Measurements from ENCODE around the gene MYO18A. TPM values are rescaled to one million over a fixed set of nuclear protein-coding genes. Genes with fewer than 3 reads are reported as not detected.

The MYO18A gene
- total RNA-seq, 1 donor from 2014 or later, result 79.9 TPM

DNA sequence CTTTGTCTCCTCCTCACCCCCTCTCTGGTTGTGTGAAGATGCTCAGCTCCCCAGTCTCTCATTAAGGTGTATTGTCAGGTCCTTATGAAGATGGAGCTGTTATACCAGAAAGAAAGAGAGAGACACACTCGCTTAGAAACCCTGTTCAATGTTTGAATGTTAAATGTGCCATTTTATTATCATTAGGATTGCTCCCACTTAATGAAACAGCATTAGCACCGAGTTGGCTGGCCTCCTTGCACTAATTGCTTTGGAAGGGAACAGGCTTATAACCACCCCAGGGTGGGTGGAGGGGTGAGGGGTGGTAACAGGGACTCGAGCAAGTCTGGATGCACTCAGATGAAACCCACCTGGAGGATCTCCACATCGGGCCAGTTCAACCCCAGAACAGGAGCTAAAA lies 122.8 kb downstream of the MYO18A start:
- Mint-ChIP-seq H3K27me3 (ENCODE audit: unreplicated experiment) (peaks cover 5% of the 10 kb centered on the region), H3K36me3 (ENCODE audit: low read depth, unreplicated experiment) (no peaks in the 10 kb centered on the region), H3K9me3 (ENCODE audit: unreplicated experiment) (no peaks in the 10 kb centered on the region), H3K4me1 (ENCODE audit: unreplicated experiment) (peaks cover 21% of the 10 kb centered on the region), H3K27ac (ENCODE audit: unreplicated experiment) (no peak overlapping the region), H3K4me3 (ENCODE audit: unreplicated experiment) (no peak overlapping the region)
- TF ChIP-seq, protein P1, sequence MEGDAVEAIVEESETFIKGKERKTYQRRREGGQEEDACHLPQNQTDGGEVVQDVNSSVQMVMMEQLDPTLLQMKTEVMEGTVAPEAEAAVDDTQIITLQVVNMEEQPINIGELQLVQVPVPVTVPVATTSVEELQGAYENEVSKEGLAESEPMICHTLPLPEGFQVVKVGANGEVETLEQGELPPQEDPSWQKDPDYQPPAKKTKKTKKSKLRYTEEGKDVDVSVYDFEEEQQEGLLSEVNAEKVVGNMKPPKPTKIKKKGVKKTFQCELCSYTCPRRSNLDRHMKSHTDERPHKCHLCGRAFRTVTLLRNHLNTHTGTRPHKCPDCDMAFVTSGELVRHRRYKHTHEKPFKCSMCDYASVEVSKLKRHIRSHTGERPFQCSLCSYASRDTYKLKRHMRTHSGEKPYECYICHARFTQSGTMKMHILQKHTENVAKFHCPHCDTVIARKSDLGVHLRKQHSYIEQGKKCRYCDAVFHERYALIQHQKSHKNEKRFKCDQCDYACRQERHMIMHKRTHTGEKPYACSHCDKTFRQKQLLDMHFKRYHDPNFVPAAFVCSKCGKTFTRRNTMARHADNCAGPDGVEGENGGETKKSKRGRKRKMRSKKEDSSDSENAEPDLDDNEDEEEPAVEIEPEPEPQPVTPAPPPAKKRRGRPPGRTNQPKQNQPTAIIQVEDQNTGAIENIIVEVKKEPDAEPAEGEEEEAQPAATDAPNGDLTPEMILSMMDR (IDR thresholded peaks at IDR 0.05; ENCODE audit: unreplicated experiment), result no peak
- DNase-seq (ENCODE audit: low spot score), result no peak

DNA sequence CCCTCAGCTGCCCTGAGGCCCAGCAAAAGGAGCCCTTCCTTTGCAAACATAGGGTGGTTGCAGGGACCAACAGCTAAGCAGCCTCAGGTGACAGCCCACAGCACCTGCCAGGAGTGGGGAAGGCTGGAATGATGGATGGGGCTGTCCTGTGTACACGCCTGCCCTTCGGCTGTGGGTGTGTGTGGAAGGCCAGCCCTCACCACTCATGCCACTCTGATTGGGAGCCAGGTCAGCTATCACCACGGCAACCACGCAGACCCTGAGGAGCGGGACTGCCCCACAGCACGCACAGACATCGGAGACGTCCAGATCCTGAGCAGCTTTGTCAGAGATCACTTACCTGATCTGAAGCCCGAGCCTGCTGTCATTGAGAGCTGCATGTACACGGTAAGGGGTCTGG lies 125.4 kb downstream of the MYO18A start:
- no peak for DNase-seq (ENCODE audit: low spot score)
- TF ChIP-seq, protein P1 (IDR thresholded peaks at IDR 0.05; ENCODE audit: unreplicated experiment), result no peak
- Mint-ChIP-seq H3K4me3 (ENCODE audit: unreplicated experiment) (no peak overlapping the region), H3K4me1 (ENCODE audit: unreplicated experiment) (peaks cover 3% of the 10 kb centered on the region), H3K9me3 (ENCODE audit: unreplicated experiment) (no peaks in the 10 kb centered on the region), H3K27ac (ENCODE audit: unreplicated experiment) (no peak overlapping the region), H3K27me3 (ENCODE audit: unreplicated experiment) (peaks cover 11% of the 10 kb centered on the region), H3K36me3 (ENCODE audit: low read depth, unreplicated experiment) (no peaks in the 10 kb centered on the region)

DNA sequence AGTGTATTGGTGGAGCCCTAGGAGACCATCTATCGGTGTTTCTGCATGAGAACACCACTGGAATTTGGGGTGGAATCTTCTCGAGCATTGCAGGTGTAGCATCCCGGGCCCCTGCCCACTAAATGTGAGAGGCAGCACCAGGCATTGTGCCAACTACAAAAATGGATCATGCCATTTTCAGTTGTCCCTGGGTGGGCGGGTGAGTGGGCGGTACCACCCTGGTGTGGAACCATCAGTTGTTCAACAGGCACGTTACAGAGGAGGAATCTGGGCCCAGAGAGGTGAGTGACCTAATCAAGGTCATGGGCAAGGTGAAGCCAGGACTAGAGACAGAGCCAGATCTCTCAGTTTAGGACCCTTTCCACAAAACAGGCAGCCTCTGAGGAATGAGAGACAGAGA lies 128.5 kb downstream of the MYO18A start:
- Mint-ChIP-seq H3K4me3 (ENCODE audit: unreplicated experiment) (no peak overlapping the region), H3K9me3 (ENCODE audit: unreplicated experiment) (no peaks in the 10 kb centered on the region), H3K27ac (ENCODE audit: unreplicated experiment) (no peak overlapping the region), H3K4me1 (ENCODE audit: unreplicated experiment) (peaks cover 8% of the 10 kb centered on the region), H3K27me3 (ENCODE audit: unreplicated experiment) (peaks cover 9% of the 10 kb centered on the region), H3K36me3 (ENCODE audit: low read depth, unreplicated experiment) (no peaks in the 10 kb centered on the region)
- DNase-seq (ENCODE audit: low spot score), result no peak
- TF ChIP-seq, protein P1 (IDR thresholded peaks at IDR 0.05; ENCODE audit: unreplicated experiment), result no peak

DNA sequence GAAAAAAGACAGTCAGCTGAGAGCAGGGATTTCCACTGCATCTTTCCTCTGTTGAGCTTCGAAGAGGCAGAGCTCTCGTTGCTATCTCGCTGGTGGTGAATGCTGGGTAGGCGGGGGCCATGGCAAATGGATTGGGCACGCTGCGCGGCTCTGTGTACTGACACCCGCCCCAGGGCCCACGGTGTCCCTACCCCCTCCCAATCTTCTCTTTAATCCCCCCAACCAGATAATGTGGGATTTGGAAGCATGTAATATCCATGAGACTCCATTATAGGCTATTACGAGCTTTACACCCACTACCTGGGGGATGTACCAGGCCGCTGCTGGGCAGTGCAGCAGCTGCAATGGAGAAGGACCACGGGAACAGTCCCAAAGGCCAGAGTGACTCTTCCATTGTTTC lies 129.0 kb downstream of the MYO18A start:
- Mint-ChIP-seq H3K36me3 (ENCODE audit: low read depth, unreplicated experiment) (no peaks in the 10 kb centered on the region), H3K4me3 (ENCODE audit: unreplicated experiment) (no peak overlapping the region), H3K27ac (ENCODE audit: unreplicated experiment) (no peak overlapping the region), H3K4me1 (ENCODE audit: unreplicated experiment) (peaks cover 8% of the 10 kb centered on the region), H3K27me3 (ENCODE audit: unreplicated experiment) (peaks cover 8% of the 10 kb centered on the region), H3K9me3 (ENCODE audit: unreplicated experiment) (no peaks in the 10 kb centered on the region)
- TF ChIP-seq, protein P1 (IDR thresholded peaks at IDR 0.05; ENCODE audit: unreplicated experiment), result no peak
- DNase-seq (ENCODE audit: low spot score), result no peak

DNA sequence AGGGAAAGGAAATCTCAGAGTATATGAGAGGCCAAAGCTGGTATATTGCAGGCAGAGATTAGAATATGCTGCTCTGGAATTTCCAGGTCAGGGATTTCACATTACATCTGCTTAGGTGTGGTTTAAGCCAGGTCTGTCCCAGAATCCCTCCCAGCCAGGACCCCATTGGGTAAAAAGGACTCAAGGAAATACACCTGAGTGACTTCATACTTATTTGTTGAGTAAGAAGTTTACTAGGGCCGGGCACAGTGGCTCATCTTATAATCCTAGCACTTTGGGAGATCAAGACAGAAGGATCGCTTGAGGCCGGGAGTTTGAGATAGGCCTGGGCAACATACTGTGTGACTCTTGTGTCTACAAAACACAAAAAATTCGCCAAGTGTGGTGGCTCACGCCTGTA lies 130.0 kb downstream of the MYO18A start:
- no peaks in the 10 kb centered on the region for H3K36me3 Mint-ChIP-seq (ENCODE audit: low read depth, unreplicated experiment)
- no peak overlapping the region for H3K4me3 Mint-ChIP-seq (ENCODE audit: unreplicated experiment)
- DNase-seq (ENCODE audit: low spot score), result no peak
- H3K27ac Mint-ChIP-seq (ENCODE audit: unreplicated experiment), result no peak overlapping the region
- no peaks in the 10 kb centered on the region for H3K9me3 Mint-ChIP-seq (ENCODE audit: unreplicated experiment)
- H3K27me3 Mint-ChIP-seq (ENCODE audit: unreplicated experiment), result peaks cover 6% of the 10 kb centered on the region
- H3K4me1 Mint-ChIP-seq (ENCODE audit: unreplicated experiment), result peaks cover 9% of the 10 kb centered on the region
- TF ChIP-seq, protein P1 (IDR thresholded peaks at IDR 0.05; ENCODE audit: unreplicated experiment), result no peak
